Left hindlimb (tissue), 1 donor: ENCODE data around the gene OR11H1.
"Not testable (repeated sequence)": the region's sequence is repeated elsewhere in the genome, so short reads cannot be mapped to it uniquely, and the experiment has no call there.

Experiments used
- DNase-seq: peaks from one replicate; pipeline ENCODE4 v3.0.0-alpha.2; 2018

The OR11H1 gene

GRCh38 chr22:15527892-15528291 is at the start of gene OR11H1:
Gene OR11H1 (plus strand): TSS chr22:15528192. CDS start chr22:15528192, 0 bp downstream.
- not testable (repeated sequence) for DNase-seq

- not testable (repeated sequence) for DNase-seq
Measured at GRCh38 chr22:15509967-15510366, 18.0 kb upstream of the OR11H1 start.

GRCh38 chr22:15515896-15516295 is 12.1 kb upstream of the OR11H1 start:
- not testable (repeated sequence) for DNase-seq

GRCh38 chr22:15553767-15554166 is 25.8 kb downstream of the OR11H1 start:
- not testable (repeated sequence) for DNase-seq

- DNase-seq, result not testable (repeated sequence)
Measured at GRCh38 chr22:15563461-15563860, 35.5 kb downstream of the OR11H1 start.

- DNase-seq, result not testable (repeated sequence)
Measured at GRCh38 chr22:15565063-15565462, 37.1 kb downstream of the OR11H1 start.
